GM18505 (cell line): ENCODE results near the gene HACE1.
"Not testable (repeated sequence)": the region's sequence is repeated elsewhere in the genome, so short reads cannot be mapped to it uniquely, and the experiment has no call there.

Experiments used
- ATAC-seq: cut with Tn5 transposase; IDR thresholded peaks from one replicate; pipeline ENCODE4 v1.9.1; 2021; ENCODE audit not compliant: unreplicated experiment
- POLR2A ChIP-seq: IDR thresholded peaks from 4 replicates; pipeline ENCODE4 v1.6.1; 2011; ENCODE audit warnings: borderline replicate concordance; ENCODE audit not compliant: insufficient read depth, insufficient read length; ENCODE audit errors: extremely low read depth

HACE1 gene

GRCh38 chr6:104859225-104860146 lies at the start of gene HACE1:
TSS of gene HACE1 (minus strand) at chr6:104859919. CDS start at chr6:104859642, 277 bp downstream.
- ATAC-seq, result peak; percentile 99
- peak; percentile 36 for TF ChIP-seq POLR2A

GRCh38 chr6:104908888-104909525 lies 49.3 kb upstream of the HACE1 start:
- ATAC-seq, result no peak
- TF ChIP-seq POLR2A, result no peak

- no peak for TF ChIP-seq POLR2A
- ATAC-seq, result no peak
Measured at GRCh38 chr6:104908031-104908887, 48.5 kb upstream of the HACE1 start.

GRCh38 chr6:104898893-104899292 lies 39.2 kb upstream of the HACE1 start:
- not testable (repeated sequence) for ATAC-seq

GRCh38 chr6:104896914-104897313 lies 37.2 kb upstream of the HACE1 start:
- TF ChIP-seq POLR2A, result no peak
- no peak for ATAC-seq

GRCh38 chr6:104888066-104888465 lies 28.3 kb upstream of the HACE1 start:
- ATAC-seq, result no peak
- no peak for TF ChIP-seq POLR2A

GRCh38 chr6:104887350-104887749 lies 27.6 kb upstream of the HACE1 start:
- no peak for TF ChIP-seq POLR2A
- ATAC-seq, result no peak

GRCh38 chr6:104885518-104886043 lies 25.9 kb upstream of the HACE1 start:
- TF ChIP-seq POLR2A, result no peak
- ATAC-seq, result no peak

- ATAC-seq, result no peak
Measured at GRCh38 chr6:104884867-104885517, 25.3 kb upstream of the HACE1 start.

GRCh38 chr6:104881964-104882668 lies 22.4 kb upstream of the HACE1 start:
- ATAC-seq, result no peak
- no peak for TF ChIP-seq POLR2A

More at GRCh38 chr6:104884867-104885517, 25.3 kb upstream of the HACE1 start:
- TF ChIP-seq POLR2A, result no peak

GRCh38 chr6:104862456-104862855 lies 2.7 kb upstream of the HACE1 start:
- TF ChIP-seq POLR2A, result no peak
- no peak for ATAC-seq

- ATAC-seq, result no peak
- TF ChIP-seq POLR2A, result no peak
Measured at GRCh38 chr6:104860221-104860620, 502 bp upstream of the HACE1 start.
